HCT116 (cell line): ENCODE measurements around the gene TAF8. TPM values are rescaled to one million over a fixed set of nuclear protein-coding genes. Genes with fewer than 3 reads are reported as not detected.

ENCODE experiments used
- ATAC-seq: fragments of 200-7000 bp; cut with Tn5 transposase; 2 replicates; pipeline ENCODE4 v1.9.1; 2020; ENCODE audit warnings: mild to moderate bottlenecking, moderate library complexity
- BruUV-seq: library from RNA; stranded (reverse); fragments of 400-500 nt; replicated peaks from 2 replicates; lab custom pipeline; 2021; lab: Mats Ljungman, UMichigan
- CTCF ChIA-PET: fragments of 300-600 bp; sonication (Branson Sonifier 250); formaldehyde crosslinking; loops from one replicate; lab custom pipeline; 2021; ENCODE audit warnings: antibody characterized with exemption; lab: Charles Lee
- POLR2A ChIA-PET: fragments of 300-600, 350-600 bp; sonication (Branson Sonifier 250); formaldehyde crosslinking; loops from one replicate; lab custom pipeline; 2021; ENCODE audit warnings: antibody characterized with exemption; lab: Charles Lee
- RAD21 ChIA-PET, 2 experiments: fragments of 300-600 bp; sonication (Branson Sonifier 250); formaldehyde crosslinking; loops; one replicate each; lab custom pipeline; 2023; ENCODE audit warnings: low total read pairs in 2 of 2; ENCODE audit not compliant: uncharacterized antibody in 2 of 2, unreplicated experiment in 2 of 2, low non-redundant PET in 1 of 2; lab: Charles Lee
- DNase-seq: peaks from one replicate; pipeline ENCODE4 v3.0.0-alpha.2; 2010; ENCODE audit warnings: low read depth, low spot score
- H2AFZ ChIP-seq: fragments of 200-600 bp; shearing (Covaris generic), sonication (generic); 2 replicates; pipeline ENCODE4 v1.6.1; 2017; ENCODE audit warnings: low read depth, mixed run types, mixed read lengths, antibody characterized with exemption, low read length; ENCODE audit not compliant: poor library complexity, severe bottlenecking
- H3K27ac ChIP-seq: 2 replicates; pipeline ENCODE4 v1.5.1; 2012; ENCODE audit warnings: low read depth, low read length
- H3K27me3 ChIP-seq: fragments of 200-600 bp; sonication (generic); 2 replicates; pipeline ENCODE4 v1.6.1; 2016; ENCODE audit warnings: mixed run types, low read length, mixed read lengths; ENCODE audit not compliant: insufficient read depth
- H3K36me3 ChIP-seq, 2 experiments: fragments of 200-500 bp in 1 of 2; fragments of 200-600 bp in 1 of 2; sonication (Bioruptor generic) in 1 of 2; sonication (generic) in 1 of 2; 2 replicates each; pipeline versions ENCODE4 v1.5.1 to v1.6.1; 2014 to 2016; ENCODE audit warnings: low read length in 2 of 2, inconsistent platforms in 1 of 2, mixed read lengths in 1 of 2, mixed run types in 1 of 2; ENCODE audit not compliant: insufficient read depth in 2 of 2, control insufficient read depth in 1 of 2
- H3K4me1 ChIP-seq, 2 experiments: fragments of 200-600 bp in 1 of 2; sonication (generic) in 1 of 2; 2 replicates each; pipeline versions ENCODE4 v1.5.1 to v1.6.1; 2012 to 2017; ENCODE audit warnings: low read length in 2 of 2, inconsistent platforms in 1 of 2, mild to moderate bottlenecking in 1 of 2, mixed read lengths in 1 of 2, mixed run types in 1 of 2, moderate library complexity in 1 of 2; ENCODE audit not compliant: insufficient read depth in 2 of 2, control insufficient read depth in 1 of 2
- H3K4me2 ChIP-seq: fragments of 200-600 bp; sonication (generic); 2 replicates; pipeline ENCODE4 v1.6.1; 2017; ENCODE audit warnings: mixed run types, low read length, mixed read lengths
- H3K4me3 ChIP-seq, 2 experiments: fragments of 200-600 bp in 1 of 2; sonication (generic) in 1 of 2; replicated peaks in 1 of 2; 2 replicates each; pipeline ENCODE4 v1.5.1; 2011 to 2016; ENCODE audit warnings: low read length in 2 of 2, control low read depth in 1 of 2, low read depth in 1 of 2, mild to moderate bottlenecking in 1 of 2, mixed read lengths in 1 of 2, mixed run types in 1 of 2
- H3K79me2 ChIP-seq: fragments of 200-600 bp; sonication (generic); 2 replicates; pipeline ENCODE4 v1.6.1; 2017; ENCODE audit warnings: mild to moderate bottlenecking, mixed run types, low read length, moderate library complexity, mixed read lengths; ENCODE audit not compliant: insufficient read depth
- H3K9ac ChIP-seq: fragments of 200-600 bp; sonication (generic); 2 replicates; pipeline ENCODE4 v1.6.1; 2016; ENCODE audit warnings: low read length, mixed read lengths
- H3K9me2 ChIP-seq: fragments of 200-600 bp; sonication (generic), shearing (Covaris generic); 2 replicates; pipeline ENCODE4 v1.6.1; 2017; ENCODE audit warnings: mixed run types, mild to moderate bottlenecking, moderate library complexity; ENCODE audit not compliant: insufficient read depth
- H3K9me3 ChIP-seq, 2 experiments: fragments of 200-500 bp in 1 of 2; fragments of 200-600 bp in 1 of 2; sonication (Bioruptor generic) in 1 of 2; sonication (generic) in 1 of 2; 2 replicates each; pipeline ENCODE4 v1.6.1; 2014 to 2017; ENCODE audit warnings: low read length in 2 of 2, mixed read lengths in 2 of 2, inconsistent platforms in 1 of 2, low read depth in 1 of 2, mild to moderate bottlenecking in 1 of 2, mixed run types in 1 of 2, moderate library complexity in 1 of 2; ENCODE audit not compliant: control insufficient read depth in 1 of 2, insufficient read depth in 1 of 2
- H4K20me1 ChIP-seq: fragments of 200-600 bp; sonication (generic), shearing (Covaris generic); 2 replicates; pipeline ENCODE4 v1.6.1; 2017; ENCODE audit warnings: mixed run types, mild to moderate bottlenecking, moderate library complexity; ENCODE audit not compliant: insufficient read depth
- EZH2 ChIP-seq: fragments of 200-600 bp; sonication (generic); IDR thresholded peaks from 2 replicates; pipeline ENCODE4 v1.6.1; 2017; ENCODE audit warnings: antibody characterized with exemption, mixed run types
- POLR2A ChIP-seq: IDR thresholded peaks from 2 replicates; pipeline ENCODE4 v1.7.0; 2011; ENCODE audit warnings: borderline replicate concordance; ENCODE audit not compliant: insufficient read depth, insufficient read length; ENCODE audit errors: extremely low read depth
- RAD21 ChIP-seq: IDR thresholded peaks from 2 replicates; pipeline ENCODE4 v1.6.1; 2012; ENCODE audit warnings: low read depth, mild to moderate bottlenecking
- SIN3A ChIP-seq: IDR thresholded peaks from 2 replicates; pipeline ENCODE4 v1.6.1; 2012; ENCODE audit warnings: low read depth
- TCF7L2 ChIP-seq: IDR thresholded peaks from 2 replicates; pipeline ENCODE4 v1.7.0; 2011; ENCODE audit warnings: borderline replicate concordance, inconsistent platforms; ENCODE audit not compliant: insufficient read depth, insufficient read length; ENCODE audit errors: extremely low read depth
- intact Hi-C: fragments of 100-400 bp; cut with micrococcal nuclease; formaldehyde crosslinking; loops from 2 replicates; pipeline ENCODE4 v1.10.0; 2022
- total RNA-seq: library from RNA; stranded (reverse); gene quantifications from one replicate; pipeline ENCODE4 v1.2.1, GENCODE V29; 2021; ENCODE audit not compliant: unreplicated experiment
- TF ChIP-seq, protein P1 (sequence below): IDR thresholded peaks from 2 replicates; pipeline ENCODE4 v1.6.1; 2011; ENCODE audit warnings: mild to moderate bottlenecking, low read length, moderate library complexity; ENCODE audit not compliant: insufficient replicate concordance; ENCODE audit errors: extremely low read depth

TAF8 gene
- total RNA-seq, 1 experiment from 2014 or later, result 29.5 TPM

DNA sequence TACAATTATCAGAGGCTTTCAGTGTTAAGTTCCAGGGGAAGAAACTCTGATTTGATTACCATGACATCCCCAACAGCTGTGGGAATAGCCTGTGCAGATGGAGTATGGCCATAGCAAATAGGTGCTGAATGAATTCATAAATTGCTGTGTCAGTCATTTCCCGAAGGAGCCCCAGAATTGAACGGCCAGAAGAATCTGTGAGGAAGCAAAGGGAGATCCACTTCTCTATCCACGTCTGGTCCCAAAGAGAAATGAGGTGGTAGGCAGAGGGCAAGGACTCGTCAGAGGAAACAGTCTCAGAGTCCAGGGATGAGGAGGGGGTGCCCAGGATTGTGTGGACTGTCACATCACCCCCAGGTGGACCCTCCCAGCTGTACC lies 3.1 kb upstream of the TAF8 start:
- no peak overlapping the region for H3K4me3 ChIP-seq
- TF ChIP-seq SIN3A (no peak), EZH2 (no peak), TCF7L2 (no peak), RAD21 (no peak), POLR2A (no peak)
- TF ChIP-seq, protein P1, sequence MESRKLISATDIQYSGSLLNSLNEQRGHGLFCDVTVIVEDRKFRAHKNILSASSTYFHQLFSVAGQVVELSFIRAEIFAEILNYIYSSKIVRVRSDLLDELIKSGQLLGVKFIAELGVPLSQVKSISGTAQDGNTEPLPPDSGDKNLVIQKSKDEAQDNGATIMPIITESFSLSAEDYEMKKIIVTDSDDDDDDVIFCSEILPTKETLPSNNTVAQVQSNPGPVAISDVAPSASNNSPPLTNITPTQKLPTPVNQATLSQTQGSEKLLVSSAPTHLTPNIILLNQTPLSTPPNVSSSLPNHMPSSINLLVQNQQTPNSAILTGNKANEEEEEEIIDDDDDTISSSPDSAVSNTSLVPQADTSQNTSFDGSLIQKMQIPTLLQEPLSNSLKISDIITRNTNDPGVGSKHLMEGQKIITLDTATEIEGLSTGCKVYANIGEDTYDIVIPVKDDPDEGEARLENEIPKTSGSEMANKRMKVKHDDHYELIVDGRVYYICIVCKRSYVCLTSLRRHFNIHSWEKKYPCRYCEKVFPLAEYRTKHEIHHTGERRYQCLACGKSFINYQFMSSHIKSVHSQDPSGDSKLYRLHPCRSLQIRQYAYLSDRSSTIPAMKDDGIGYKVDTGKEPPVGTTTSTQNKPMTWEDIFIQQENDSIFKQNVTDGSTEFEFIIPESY, result no peak
- no peak overlapping the region for H3K27ac ChIP-seq
- H4K20me1 ChIP-seq, result no peaks in the 10 kb centered on the region
- H3K4me2 ChIP-seq, result 0 out of 2 replicates have a peak overlapping the region, but pooled peaks have one; percentile 97
- peaks cover 43 to 62% of the 10 kb centered on the region in 2 experiments for H3K4me1 ChIP-seq
- POLR2A ChIA-PET, result no interaction called here
- no peak overlapping the region for H2AFZ ChIP-seq
- no peaks in the 10 kb centered on the region for H3K9me2 ChIP-seq
- intact Hi-C loops, result loop anchor here (5.0 kb wide), 1 partner anchor 125 kb away; the partner anchor contains the start of genes BYSL and MED20
- DNase-seq (no peak), ATAC-seq (no peak)
- H3K36me3 ChIP-seq, result no peaks in the 10 kb centered on the region
- RAD21 ChIA-PET, result no interaction called here
- no peaks in the 10 kb centered on the region for H3K9me3 ChIP-seq
- H3K9ac ChIP-seq, result no peak overlapping the region
- CTCF ChIA-PET, result interaction anchor here (0.7 to 4.3 kb wide), 4 partner anchors 15 to 260 kb away, joined by 4 to 21 read pairs (median 8); partner anchors contain the start of genes BYSL, MED20 and TOMM6
- no TSS peak for BruUV-seq
- no peaks in the 10 kb centered on the region for H3K27me3 ChIP-seq
- H3K79me2 ChIP-seq, result peaks cover 7% of the 10 kb centered on the region
